Neural crest cell (in vitro differentiated cells): ENCODE data around the gene FANCM. TPM values are rescaled to one million over a fixed set of nuclear protein-coding genes. Genes with fewer than 3 reads are reported as not detected.

Experiments
- DNase-seq: peaks from one replicate; pipeline ENCODE4 v3.0.0; 2021; ENCODE audit warnings: low read depth, mixed read lengths, low spot score
- H3K27ac Mint-ChIP-seq: one replicate; pipeline ENCODE4 v1.8.0; 2021; ENCODE audit warnings: mild to moderate bottlenecking, mixed read lengths; ENCODE audit not compliant: unreplicated experiment
- H3K27me3 Mint-ChIP-seq: 2 replicates; pipeline ENCODE4 v1.8.0; 2021; ENCODE audit warnings: low read depth, mild to moderate bottlenecking, mixed read lengths
- H3K36me3 Mint-ChIP-seq: 2 replicates; pipeline ENCODE4 v1.8.0; 2021; ENCODE audit warnings: low read depth, mild to moderate bottlenecking, mixed read lengths
- H3K4me1 Mint-ChIP-seq: 2 replicates; pipeline ENCODE4 v1.8.0; 2021; ENCODE audit warnings: mixed read lengths
- H3K4me3 Mint-ChIP-seq: one replicate; pipeline ENCODE4 v1.8.0; 2021; ENCODE audit warnings: mild to moderate bottlenecking, mixed read lengths
- H3K9me3 Mint-ChIP-seq: 2 replicates; pipeline ENCODE4 v1.8.0; 2021; ENCODE audit warnings: mixed read lengths
- CTCF ChIP-seq: fragments of 200-600 bp; sonication (generic); conservative IDR thresholded peaks from 2 replicates; pipeline ENCODE4 v1.5.0; 2021; ENCODE audit warnings: antibody characterized with exemption, mild to moderate bottlenecking
- total RNA-seq: library from RNA; stranded (reverse); gene quantifications from 2 replicates; pipeline ENCODE4 v1.2.1, GENCODE V29; 2021

FANCM gene
- total RNA-seq, 1 donor from 2014 or later: 16.3 TPM

GRCh38 chr14:45144658-45145057 is 8.9 kb downstream of the FANCM start:
- Mint-ChIP-seq H3K9me3 (no peaks in the 10 kb centered on the region), H3K27ac (no peak overlapping the region), H3K36me3 (peaks cover 9% of the 10 kb centered on the region), H3K4me1 (peaks cover 5% of the 10 kb centered on the region), H3K27me3 (no peaks in the 10 kb centered on the region), H3K4me3 (no peak overlapping the region)
- TF ChIP-seq CTCF: no peak
- DNase-seq: no peak

- Mint-ChIP-seq H3K9me3 (no peaks in the 10 kb centered on the region), H3K36me3 (peaks cover 9% of the 10 kb centered on the region), H3K4me1 (peaks cover 3% of the 10 kb centered on the region), H3K27ac (no peak overlapping the region), H3K27me3 (no peaks in the 10 kb centered on the region), H3K4me3 (no peak overlapping the region)
- no peak for TF ChIP-seq CTCF
- no peak for DNase-seq
These were observed 9.5 kb downstream of the FANCM start for GRCh38 chr14:45145214-45145613.

- H3K4me1 Mint-ChIP-seq: peaks cover 7% of the 10 kb centered on the region
- TF ChIP-seq CTCF: no peak
- peaks cover 9% of the 10 kb centered on the region for H3K36me3 Mint-ChIP-seq
- no peak overlapping the region for H3K4me3 Mint-ChIP-seq
- DNase-seq: no peak
- H3K27ac Mint-ChIP-seq: no peak overlapping the region
- no peaks in the 10 kb centered on the region for H3K9me3 Mint-ChIP-seq
- no peaks in the 10 kb centered on the region for H3K27me3 Mint-ChIP-seq
These were observed 13.9 kb downstream of the FANCM start for GRCh38 chr14:45149602-45150001.

- Mint-ChIP-seq H3K9me3 (no peaks in the 10 kb centered on the region), H3K36me3 (peaks cover 5% of the 10 kb centered on the region), H3K4me1 (peaks cover 7% of the 10 kb centered on the region), H3K27ac (peak overlapping the region; percentile 35), H3K4me3 (no peak overlapping the region), H3K27me3 (no peaks in the 10 kb centered on the region)
- DNase-seq: no peak
- TF ChIP-seq CTCF: no peak
These were observed 14.7 kb downstream of the FANCM start for GRCh38 chr14:45150386-45150890.

GRCh38 chr14:45156067-45156466 is 20.3 kb downstream of the FANCM start:
- Mint-ChIP-seq H3K36me3 (no peaks in the 10 kb centered on the region), H3K4me1 (no peaks in the 10 kb centered on the region), H3K4me3 (no peak overlapping the region), H3K27me3 (no peaks in the 10 kb centered on the region), H3K27ac (no peak overlapping the region), H3K9me3 (no peaks in the 10 kb centered on the region)
- no peak for TF ChIP-seq CTCF
- no peak for DNase-seq

GRCh38 chr14:45169906-45170305 is 34.2 kb downstream of the FANCM start:
- H3K36me3 Mint-ChIP-seq: peaks cover 2% of the 10 kb centered on the region
- H3K4me3 Mint-ChIP-seq: no peak overlapping the region
- H3K9me3 Mint-ChIP-seq: no peaks in the 10 kb centered on the region
- TF ChIP-seq CTCF: no peak
- H3K4me1 Mint-ChIP-seq: no peaks in the 10 kb centered on the region
- no peaks in the 10 kb centered on the region for H3K27me3 Mint-ChIP-seq
- no peak for DNase-seq
- H3K27ac Mint-ChIP-seq: no peak overlapping the region
